ENCODE measurements around the gene NUBP2. TPM values are rescaled to one million over a fixed set of nuclear protein-coding genes. Genes with fewer than 3 reads are reported as not detected.

The NUBP2 gene, protein sequence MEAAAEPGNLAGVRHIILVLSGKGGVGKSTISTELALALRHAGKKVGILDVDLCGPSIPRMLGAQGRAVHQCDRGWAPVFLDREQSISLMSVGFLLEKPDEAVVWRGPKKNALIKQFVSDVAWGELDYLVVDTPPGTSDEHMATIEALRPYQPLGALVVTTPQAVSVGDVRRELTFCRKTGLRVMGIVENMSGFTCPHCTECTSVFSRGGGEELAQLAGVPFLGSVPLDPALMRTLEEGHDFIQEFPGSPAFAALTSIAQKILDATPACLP
- total RNA-seq (2022) = 61.9 and 65.3 TPM in 2 replicates
- Bru-seq, nascent RNA = percentile 59 among the genes with signal in this experiment
- percentile 65 among the genes with signal in this experiment for BruChase-seq, experiment 1, labeled RNA remaining after a 2-hour chase
- BruChase-seq, experiment 2, labeled RNA remaining after a 6-hour chase = percentile 77 among the genes with signal in this experiment
- long read RNA-seq, transcript NUBP2-215 (6 exons, 1,173 nt) = minor isoform, 33 of 136 reads
- long read RNA-seq, transcript NUBP2-201 (7 exons, 1,413 nt) = major isoform, 72 of 136 reads
- long read RNA-seq, partial matches to known transcripts = 7 of 136 reads
- long read RNA-seq, other reads (novel, unspliced or antisense) = 16 of 136 reads

DNA sequence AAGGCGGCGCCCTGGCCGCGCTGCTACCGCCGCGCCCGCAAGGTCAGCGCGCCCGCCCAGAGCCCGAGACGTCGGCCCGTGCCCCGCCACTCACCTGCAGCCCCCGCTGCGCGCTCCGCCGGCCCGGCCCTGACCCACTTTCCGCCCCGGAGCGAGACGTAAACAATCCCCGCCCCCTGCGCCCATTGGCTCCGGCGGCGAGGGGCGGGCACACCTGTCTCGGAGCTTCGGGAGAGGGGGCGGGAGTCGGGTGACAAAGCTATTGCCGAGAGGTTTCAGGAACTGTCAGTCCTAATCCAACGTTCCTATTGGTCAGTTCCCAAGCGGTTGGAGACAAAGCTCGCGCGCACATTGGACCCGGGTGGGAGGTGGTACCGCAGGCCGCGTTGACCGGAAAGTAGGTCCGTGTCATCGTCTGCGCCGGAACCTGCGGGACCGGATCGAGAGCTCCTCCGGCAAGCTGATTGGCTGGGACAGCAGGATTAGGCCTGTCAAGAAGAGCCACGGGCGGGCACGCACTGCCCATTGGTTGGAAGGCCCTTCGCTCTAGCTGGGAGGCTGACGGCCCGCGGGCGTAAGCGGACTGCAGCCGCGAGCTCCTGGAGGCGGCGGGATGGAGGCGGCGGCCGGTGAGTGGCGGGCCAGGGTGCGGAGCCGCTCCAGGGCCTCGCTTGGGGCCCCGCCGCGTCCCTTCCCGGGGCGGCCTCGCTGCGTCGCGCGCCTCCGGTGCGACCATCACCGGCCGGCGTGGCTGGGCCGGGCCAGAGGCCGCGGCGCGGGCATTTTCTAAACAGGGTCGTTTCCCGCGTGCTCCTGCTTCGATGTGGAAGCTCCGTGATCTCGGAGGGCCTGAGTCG is at the start of gene NUBP2, which contains the start of gene SPSB3:
NUBP2 (plus strand) TSS at position 553 of the 857 bp plus-strand sequence; CDS start at position 614, 61 bp downstream.
SPSB3 (minus strand) TSS at position 164 of the 857 bp plus-strand sequence. CDS start 1,088 bp downstream, outside the sequence.
- Mint-ChIP-seq H3K27me3 (ENCODE audit: insufficient read depth, unreplicated experiment) (no peaks in the 10 kb centered on the region), H3K9me3 (ENCODE audit: unreplicated experiment) (no peaks in the 10 kb centered on the region), H3K27ac (ENCODE audit: unreplicated experiment) (peak within 1 kb of the TSS; percentile 81), H3K36me3 (ENCODE audit: insufficient read depth, unreplicated experiment) (peaks cover 62% of the 10 kb centered on the region), H3K4me3 (ENCODE audit: unreplicated experiment) (peak within 1 kb of the TSS; percentile 86), H3K4me1 (ENCODE audit: low read depth, unreplicated experiment) (peaks cover 8% of the 10 kb centered on the region)
- peak within 1 kb of the TSS; percentile 93 for H3K4me3 ChIP-seq (ENCODE audit: low read depth, low read length)
- intact Hi-C loops (cut with micrococcal nuclease; ENCODE audit: unreplicated experiment) = loop anchor here (1.0 to 5.0 kb wide), 2 partner anchors 9 to 40 kb away; partner anchors contain the start of gene MRPS34
- H3K27me3 ChIP-seq (replicated peaks; ENCODE audit: control insufficient read depth, insufficient read depth, low read length) = no peaks in the 10 kb centered on the region
- H3K4me1 ChIP-seq = peaks cover 7% of the 10 kb centered on the region
- peak; percentile 99 to 100 for DNase-seq
- TF ChIP-seq, protein P1, sequence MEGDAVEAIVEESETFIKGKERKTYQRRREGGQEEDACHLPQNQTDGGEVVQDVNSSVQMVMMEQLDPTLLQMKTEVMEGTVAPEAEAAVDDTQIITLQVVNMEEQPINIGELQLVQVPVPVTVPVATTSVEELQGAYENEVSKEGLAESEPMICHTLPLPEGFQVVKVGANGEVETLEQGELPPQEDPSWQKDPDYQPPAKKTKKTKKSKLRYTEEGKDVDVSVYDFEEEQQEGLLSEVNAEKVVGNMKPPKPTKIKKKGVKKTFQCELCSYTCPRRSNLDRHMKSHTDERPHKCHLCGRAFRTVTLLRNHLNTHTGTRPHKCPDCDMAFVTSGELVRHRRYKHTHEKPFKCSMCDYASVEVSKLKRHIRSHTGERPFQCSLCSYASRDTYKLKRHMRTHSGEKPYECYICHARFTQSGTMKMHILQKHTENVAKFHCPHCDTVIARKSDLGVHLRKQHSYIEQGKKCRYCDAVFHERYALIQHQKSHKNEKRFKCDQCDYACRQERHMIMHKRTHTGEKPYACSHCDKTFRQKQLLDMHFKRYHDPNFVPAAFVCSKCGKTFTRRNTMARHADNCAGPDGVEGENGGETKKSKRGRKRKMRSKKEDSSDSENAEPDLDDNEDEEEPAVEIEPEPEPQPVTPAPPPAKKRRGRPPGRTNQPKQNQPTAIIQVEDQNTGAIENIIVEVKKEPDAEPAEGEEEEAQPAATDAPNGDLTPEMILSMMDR (IDR thresholded peaks at IDR 0.05; ENCODE audit: insufficient read depth in 1 of 2, low read depth in 1 of 2, low read length in 1 of 2, severe bottlenecking in 1 of 2, unreplicated experiment in 1 of 2) = peak in 1 of 2 experiments; percentile 19
- POLR2A ChIA-PET = interaction anchor here (0.6 to 1.8 kb wide), 13 partner anchors 8 to 1087 kb away, joined by 3 to 36 read pairs (median 6); partner anchors contain the start of genes CRAMP1, EME2, FAHD1 and HAGH
- no TSS peak for BruUV-seq (replicated peaks)
- no peaks in the 10 kb centered on the region for H3K9me3 ChIP-seq
- peaks cover 2% of the 10 kb centered on the region; the same call in 1 of the 2 replicates for H3K36me3 ChIP-seq (ENCODE audit: control insufficient read depth, insufficient read depth, low read length)
- CTCF ChIA-PET = interaction anchor here (0.6 to 1.6 kb wide), 11 partner anchors 9 to 358 kb away, joined by 3 to 14 read pairs (median 4); partner anchors contain the start of genes EME2, IGFALS, JPT2 and MAPK8IP3

DNA sequence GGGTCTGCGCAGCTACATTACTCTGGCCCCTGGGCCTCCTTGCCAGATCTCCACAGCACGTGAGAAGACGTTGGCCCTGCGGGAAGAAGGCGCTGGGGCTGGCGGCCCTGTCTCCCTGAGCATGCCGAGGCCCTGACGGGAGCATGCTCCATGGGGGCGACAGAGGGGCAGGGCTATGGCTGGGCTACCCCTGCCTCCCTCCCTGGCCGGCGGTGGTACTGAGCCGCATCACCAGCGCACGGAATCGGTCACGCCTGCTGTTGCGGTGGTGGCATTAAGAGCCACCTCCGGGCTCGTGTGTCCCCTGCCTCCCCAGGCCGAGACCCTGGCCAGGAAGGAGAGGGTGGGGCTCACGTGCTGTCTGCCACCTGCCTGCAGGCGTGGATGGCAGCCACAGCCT is 48.6 kb upstream of the NUBP2 start:
- peaks cover 10% of the 10 kb centered on the region for H3K36me3 Mint-ChIP-seq (ENCODE audit: insufficient read depth, unreplicated experiment)
- BruUV-seq (replicated peaks) = no TSS peak
- no peaks in the 10 kb centered on the region for H3K9me3 Mint-ChIP-seq (ENCODE audit: unreplicated experiment)
- H3K27ac Mint-ChIP-seq (ENCODE audit: unreplicated experiment) = no peak overlapping the region
- TF ChIP-seq, protein P1 (IDR thresholded peaks at IDR 0.05; ENCODE audit: insufficient read depth in 1 of 2, low read depth in 1 of 2, low read length in 1 of 2, severe bottlenecking in 1 of 2, unreplicated experiment in 1 of 2) = no peak
- no peaks in the 10 kb centered on the region for H3K27me3 Mint-ChIP-seq (ENCODE audit: insufficient read depth, unreplicated experiment)
- H3K4me3 ChIP-seq (ENCODE audit: low read depth, low read length) = no peak overlapping the region
- H3K4me1 Mint-ChIP-seq (ENCODE audit: low read depth, unreplicated experiment) = no peaks in the 10 kb centered on the region
- H3K4me1 ChIP-seq = no peaks in the 10 kb centered on the region
- H3K4me3 Mint-ChIP-seq (ENCODE audit: unreplicated experiment) = no peak overlapping the region
- CTCF ChIA-PET = no interaction called here
- no peaks in the 10 kb centered on the region for H3K27me3 ChIP-seq (replicated peaks; ENCODE audit: control insufficient read depth, insufficient read depth, low read length)
- POLR2A ChIA-PET = no interaction called here
- no peak for DNase-seq
- no peaks in the 10 kb centered on the region; the same call in none of the 2 replicates for H3K36me3 ChIP-seq (ENCODE audit: control insufficient read depth, insufficient read depth, low read length)
- peaks cover 5% of the 10 kb centered on the region; the same call in 1 of the 2 replicates for H3K9me3 ChIP-seq
- intact Hi-C loops (cut with micrococcal nuclease; ENCODE audit: unreplicated experiment) = no loop called here
